Fibroblast of pulmonary artery (primary cell): Measurements from ENCODE around the gene BSDC1.

Experiments
- DNase-seq: peaks from one replicate; pipeline ENCODE4 v3.0.0-alpha.2; 2010; ENCODE audit warnings: low read depth
- H3K4me3 ChIP-seq: replicated peaks from 2 replicates; pipeline ENCODE4 v1.5.1; 2011; ENCODE audit warnings: low read depth, mild to moderate bottlenecking, control low read depth, low read length, moderate library complexity
- CTCF ChIP-seq: IDR thresholded peaks from 2 replicates; pipeline ENCODE4 v1.5.1; 2011; ENCODE audit warnings: mild to moderate bottlenecking, control low read depth, low read length, inconsistent platforms; ENCODE audit errors: missing control alignments

BSDC1 gene

GRCh38 chr1:32318127-32318869 lies 75.9 kb downstream of the BSDC1 start:
- no peak for TF ChIP-seq CTCF
- H3K4me3 ChIP-seq, result no peak overlapping the region
- DNase-seq, result no peak

DNA sequence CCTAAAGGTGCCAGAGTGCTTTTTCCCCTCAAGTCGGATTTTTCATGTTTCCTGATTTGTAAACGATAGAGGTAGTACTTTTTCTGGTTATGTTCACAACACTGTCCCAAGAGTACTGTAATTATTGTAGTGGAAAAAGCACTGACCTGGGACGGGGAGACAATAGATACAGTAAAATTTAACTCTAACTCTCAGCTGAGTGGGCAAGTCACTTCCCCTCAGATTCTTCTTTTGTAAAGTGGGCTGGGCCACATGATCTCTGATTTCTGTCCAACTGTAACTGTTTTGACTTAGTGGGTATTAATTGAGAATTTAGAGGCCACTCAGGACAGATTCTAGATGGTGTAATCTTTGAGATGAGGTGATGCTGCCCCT lies 77.4 kb downstream of the BSDC1 start:
- H3K4me3 ChIP-seq, result no peak overlapping the region
- no peak for TF ChIP-seq CTCF
- no peak for DNase-seq
